Measurements from ENCODE around the gene PALM.

- no peak for TF ChIP-seq TAF1 (IDR thresholded peaks at IDR 0.05; ENCODE audit: low read depth)
- TF ChIP-seq, protein P1, sequence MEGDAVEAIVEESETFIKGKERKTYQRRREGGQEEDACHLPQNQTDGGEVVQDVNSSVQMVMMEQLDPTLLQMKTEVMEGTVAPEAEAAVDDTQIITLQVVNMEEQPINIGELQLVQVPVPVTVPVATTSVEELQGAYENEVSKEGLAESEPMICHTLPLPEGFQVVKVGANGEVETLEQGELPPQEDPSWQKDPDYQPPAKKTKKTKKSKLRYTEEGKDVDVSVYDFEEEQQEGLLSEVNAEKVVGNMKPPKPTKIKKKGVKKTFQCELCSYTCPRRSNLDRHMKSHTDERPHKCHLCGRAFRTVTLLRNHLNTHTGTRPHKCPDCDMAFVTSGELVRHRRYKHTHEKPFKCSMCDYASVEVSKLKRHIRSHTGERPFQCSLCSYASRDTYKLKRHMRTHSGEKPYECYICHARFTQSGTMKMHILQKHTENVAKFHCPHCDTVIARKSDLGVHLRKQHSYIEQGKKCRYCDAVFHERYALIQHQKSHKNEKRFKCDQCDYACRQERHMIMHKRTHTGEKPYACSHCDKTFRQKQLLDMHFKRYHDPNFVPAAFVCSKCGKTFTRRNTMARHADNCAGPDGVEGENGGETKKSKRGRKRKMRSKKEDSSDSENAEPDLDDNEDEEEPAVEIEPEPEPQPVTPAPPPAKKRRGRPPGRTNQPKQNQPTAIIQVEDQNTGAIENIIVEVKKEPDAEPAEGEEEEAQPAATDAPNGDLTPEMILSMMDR (IDR thresholded peaks at IDR 0.05; ENCODE audit: poor library complexity, severe bottlenecking) = no peak
- no peak for TF ChIP-seq RAD21 (conservative IDR thresholded peaks at IDR 0.05)
- TF ChIP-seq, protein P2, sequence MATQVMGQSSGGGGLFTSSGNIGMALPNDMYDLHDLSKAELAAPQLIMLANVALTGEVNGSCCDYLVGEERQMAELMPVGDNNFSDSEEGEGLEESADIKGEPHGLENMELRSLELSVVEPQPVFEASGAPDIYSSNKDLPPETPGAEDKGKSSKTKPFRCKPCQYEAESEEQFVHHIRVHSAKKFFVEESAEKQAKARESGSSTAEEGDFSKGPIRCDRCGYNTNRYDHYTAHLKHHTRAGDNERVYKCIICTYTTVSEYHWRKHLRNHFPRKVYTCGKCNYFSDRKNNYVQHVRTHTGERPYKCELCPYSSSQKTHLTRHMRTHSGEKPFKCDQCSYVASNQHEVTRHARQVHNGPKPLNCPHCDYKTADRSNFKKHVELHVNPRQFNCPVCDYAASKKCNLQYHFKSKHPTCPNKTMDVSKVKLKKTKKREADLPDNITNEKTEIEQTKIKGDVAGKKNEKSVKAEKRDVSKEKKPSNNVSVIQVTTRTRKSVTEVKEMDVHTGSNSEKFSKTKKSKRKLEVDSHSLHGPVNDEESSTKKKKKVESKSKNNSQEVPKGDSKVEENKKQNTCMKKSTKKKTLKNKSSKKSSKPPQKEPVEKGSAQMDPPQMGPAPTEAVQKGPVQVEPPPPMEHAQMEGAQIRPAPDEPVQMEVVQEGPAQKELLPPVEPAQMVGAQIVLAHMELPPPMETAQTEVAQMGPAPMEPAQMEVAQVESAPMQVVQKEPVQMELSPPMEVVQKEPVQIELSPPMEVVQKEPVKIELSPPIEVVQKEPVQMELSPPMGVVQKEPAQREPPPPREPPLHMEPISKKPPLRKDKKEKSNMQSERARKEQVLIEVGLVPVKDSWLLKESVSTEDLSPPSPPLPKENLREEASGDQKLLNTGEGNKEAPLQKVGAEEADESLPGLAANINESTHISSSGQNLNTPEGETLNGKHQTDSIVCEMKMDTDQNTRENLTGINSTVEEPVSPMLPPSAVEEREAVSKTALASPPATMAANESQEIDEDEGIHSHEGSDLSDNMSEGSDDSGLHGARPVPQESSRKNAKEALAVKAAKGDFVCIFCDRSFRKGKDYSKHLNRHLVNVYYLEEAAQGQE (IDR thresholded peaks at IDR 0.05; ENCODE audit: borderline replicate concordance) = no peak
- no peak for TF ChIP-seq EZH2 (IDR thresholded peaks at IDR 0.05; ENCODE audit: borderline replicate concordance, insufficient read depth, low read length, poor library complexity, severe bottlenecking)
Measured at GRCh38 chr19:751501-752341, 43.0 kb downstream of the PALM start.
